Measurements from ENCODE around the gene PGAM1. TPM values are rescaled to one million over a fixed set of nuclear protein-coding genes. Genes with fewer than 3 reads are reported as not detected.

Gene PGAM1
- total RNA-seq, 1 experiment from 2014 or later = 497 TPM

DNA sequence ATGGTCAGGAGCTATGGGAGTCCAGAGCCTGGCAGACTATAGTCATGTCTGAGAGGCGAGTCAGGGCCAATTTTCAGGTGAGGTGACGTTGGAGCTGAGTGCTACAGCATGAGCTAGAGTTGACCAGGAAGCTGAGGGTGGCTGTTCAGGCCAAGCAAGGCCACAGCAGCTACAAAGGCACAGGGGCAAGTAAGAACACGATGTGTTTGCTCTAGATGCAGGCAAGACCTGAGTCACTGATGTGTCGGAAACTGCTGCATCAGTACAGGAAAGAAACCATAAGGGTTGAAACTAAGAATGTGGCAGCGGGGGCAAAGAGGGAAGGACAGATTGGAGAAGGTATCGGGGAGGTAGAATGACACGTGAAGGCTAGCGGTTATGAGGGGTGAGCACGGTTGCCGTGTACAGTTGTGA, 13.1 kb upstream of the PGAM1 start:
- H3K27ac ChIP-seq (ENCODE audit: low read depth, low read length) = peak overlapping the region; percentile 32
- H3K36me3 ChIP-seq (ENCODE audit: control insufficient read depth in 1 of 2, insufficient read depth in 2 of 2, low read length in 2 of 2) = no peaks in the 10 kb centered on the region
- H3K4me1 ChIP-seq (ENCODE audit: control insufficient read depth in 1 of 2, insufficient read depth in 2 of 2, low read length in 2 of 2) = peaks cover 7 to 55% of the 10 kb centered on the region in 2 experiments; a peak in 3 of 4 replicates
- no peaks in the 10 kb centered on the region for H3K9me2 ChIP-seq (ENCODE audit: insufficient read depth)
- no peaks in the 10 kb centered on the region for H3K9me3 ChIP-seq (ENCODE audit: control insufficient read depth in 1 of 2, insufficient read depth in 1 of 2, low read depth in 1 of 2, low read length in 2 of 2)
- no peak overlapping the region for H3K4me3 ChIP-seq (replicated peaks in 1 of 2; ENCODE audit: low read depth in 1 of 2, low read length in 2 of 2)
- intact Hi-C loops (cut with micrococcal nuclease) = no loop called here
- CTCF ChIA-PET = no interaction called here
- RAD21 ChIA-PET (ENCODE audit: low non-redundant PET in 1 of 2, low total read pairs in 2 of 2, uncharacterized antibody in 2 of 2, unreplicated experiment in 2 of 2) = no interaction called here
- no peaks in the 10 kb centered on the region for H4K20me1 ChIP-seq (ENCODE audit: insufficient read depth)
- POLR2A ChIA-PET = interaction anchor here (1.3 kb wide), 2 partner anchors 10 to 21 kb away, joined by 3 read pairs; no protein-coding TSS in a partner anchor
- no peak for TF ChIP-seq ZFX (IDR thresholded peaks at IDR 0.05)
- no peak for TF ChIP-seq EGR1 (IDR thresholded peaks at IDR 0.05; ENCODE audit: low read depth)
- 0 out of 2 replicates have a peak, but pooled peaks have one; percentile 18 for TF ChIP-seq CBX3 (IDR thresholded peaks at IDR 0.05; ENCODE audit: low read depth)
- TF ChIP-seq ZNF274 (IDR thresholded peaks at IDR 0.05; ENCODE audit: low read depth, low read length) = no peak
- TF ChIP-seq YY1 (IDR thresholded peaks at IDR 0.05; ENCODE audit: extremely low read depth, insufficient replicate concordance, low read depth, low read length) = no peak
- TF ChIP-seq REST (IDR thresholded peaks at IDR 0.05; ENCODE audit: low read depth) = no peak
- TF ChIP-seq TCF7L2 (IDR thresholded peaks at IDR 0.05; ENCODE audit: borderline replicate concordance, extremely low read depth, insufficient read depth, insufficient read length) = no peak
- peak; percentile 40; the same call in 1 of the 2 replicates for TF ChIP-seq JUND (IDR thresholded peaks at IDR 0.05)
- TF ChIP-seq POLR2AphosphoS5 (IDR thresholded peaks at IDR 0.05; ENCODE audit: low read depth, low read length) = no peak
- no peak; the same call in 1 of the 2 replicates for TF ChIP-seq MAX (IDR thresholded peaks at IDR 0.05)
- no peak for TF ChIP-seq EZH2 (IDR thresholded peaks at IDR 0.05)
- TF ChIP-seq CEBPB (IDR thresholded peaks at IDR 0.05; ENCODE audit: low read depth) = no peak
- TF ChIP-seq FOSL1 (IDR thresholded peaks at IDR 0.05; ENCODE audit: low read depth) = no peak; the same call in 1 of the 2 replicates
- no peak for TF ChIP-seq SRF (IDR thresholded peaks at IDR 0.05; ENCODE audit: low read depth)
- no peak for TF ChIP-seq RAD21 (IDR thresholded peaks at IDR 0.05; ENCODE audit: low read depth)
- no peak overlapping the region for H2AFZ ChIP-seq (ENCODE audit: low read depth, low read length, poor library complexity, severe bottlenecking)
- DNase-seq (ENCODE audit: low read depth, low spot score) (peak; percentile 51), ATAC-seq (peak; percentile 73)
- H3K27me3 ChIP-seq (ENCODE audit: insufficient read depth, low read length) = no peaks in the 10 kb centered on the region
- peak overlapping the region; percentile 41 for H3K9ac ChIP-seq (ENCODE audit: low read length)
- no peaks in the 10 kb centered on the region for H3K79me2 ChIP-seq (ENCODE audit: insufficient read depth, low read length)
- no TSS peak for BruUV-seq (replicated peaks)
- H3K4me2 ChIP-seq (ENCODE audit: low read length) = peak overlapping the region; percentile 47
